Umbilical cord (tissue), 2 donors: ENCODE data around the gene TTC21B. TPM values are rescaled to one million over a fixed set of nuclear protein-coding genes. Genes with fewer than 3 reads are reported as not detected.
"Not testable (repeated sequence)": the region's sequence is repeated elsewhere in the genome, so short reads cannot be mapped to it uniquely, and the experiment has no call there.

ENCODE experiments used
- DNase-seq: peaks from one replicate; pipeline ENCODE4 v3.0.0-alpha.2; 2015; ENCODE audit warnings: low spot score
- total RNA-seq: library from RNA; depleted of rRNA; stranded (reverse); fragments of >200 nt; gene quantifications from one replicate; pipeline ENCODE4 v1.2.3, GENCODE V29; 2014; ENCODE audit warnings: low replicate concordance; ENCODE audit not compliant: insufficient read depth

Gene TTC21B
- 53.0 TPM for total RNA-seq

GRCh38 chr2:165953655-165954606 is at the start of gene TTC21B:
Gene TTC21B (minus strand): TSS chr2:165953776. CDS start chr2:165953705, 71 bp downstream.
- DNase-seq, result peak; percentile 97

- no peak for DNase-seq
Observed at GRCh38 chr2:166000401-166000800, 46.8 kb upstream of the TTC21B start.

- no peak for DNase-seq
Observed at GRCh38 chr2:165990846-165991245, 37.3 kb upstream of the TTC21B start.

- no peak for DNase-seq
Observed at GRCh38 chr2:165989851-165990250, 36.3 kb upstream of the TTC21B start.

GRCh38 chr2:165985120-165985519 is 31.5 kb upstream of the TTC21B start:
- DNase-seq, result no peak

- DNase-seq, result not testable (repeated sequence)
Observed at GRCh38 chr2:165972161-165972560, 18.6 kb upstream of the TTC21B start.

GRCh38 chr2:165970663-165971062 is 17.1 kb upstream of the TTC21B start:
- no peak for DNase-seq

GRCh38 chr2:165969227-165969626 is 15.7 kb upstream of the TTC21B start:
- DNase-seq, result no peak

GRCh38 chr2:165967746-165968145 is 14.2 kb upstream of the TTC21B start:
- no peak for DNase-seq

GRCh38 chr2:165961818-165962217 is 8.2 kb upstream of the TTC21B start:
- DNase-seq, result no peak

GRCh38 chr2:165959371-165959770 is 5.8 kb upstream of the TTC21B start:
- DNase-seq, result no peak

- DNase-seq, result no peak
Observed at GRCh38 chr2:165958313-165958960, 4.9 kb upstream of the TTC21B start.

- no peak for DNase-seq
Observed at GRCh38 chr2:165957030-165957675, 3.6 kb upstream of the TTC21B start.

- DNase-seq, result no peak
Observed at GRCh38 chr2:165953306-165953654, 296 bp downstream of the TTC21B start.

GRCh38 chr2:165952741-165953211 is 800 bp downstream of the TTC21B start:
- peak; percentile 12 for DNase-seq

GRCh38 chr2:165952085-165952484 is 1.5 kb downstream of the TTC21B start:
- no peak for DNase-seq

- DNase-seq, result no peak
Observed at GRCh38 chr2:165950438-165950837, 3.1 kb downstream of the TTC21B start.

GRCh38 chr2:165941827-165942226 is 11.7 kb downstream of the TTC21B start:
- no peak for DNase-seq

GRCh38 chr2:165938237-165938636 is 15.3 kb downstream of the TTC21B start:
- DNase-seq, result no peak

GRCh38 chr2:165933211-165933910 is 20.2 kb downstream of the TTC21B start:
- DNase-seq, result no peak

GRCh38 chr2:165927774-165928173 is 25.8 kb downstream of the TTC21B start:
- DNase-seq, result no peak

GRCh38 chr2:165927353-165927752 is 26.2 kb downstream of the TTC21B start:
- DNase-seq, result no peak
